HepG2 (cell line): ENCODE results near the gene GALNT16. TPM values are rescaled to one million over a fixed set of nuclear protein-coding genes. Genes with fewer than 3 reads are reported as not detected.
A peak's percentile ranks its signal among the peaks of the same experiment; 100 is the strongest.

Experiments used
- ATAC-seq: fragments of 200-7000 bp; cut with Tn5 transposase; 3 replicates; pipeline ENCODE4 v1.9.1; 2020; ENCODE audit warnings: mild to moderate bottlenecking, moderate library complexity
- BruUV-seq: library from RNA; stranded (reverse); fragments of 400-500 nt; replicated peaks from 2 replicates; lab custom pipeline; 2021; lab: Mats Ljungman, UMichigan
- CTCF ChIA-PET: fragments of 300-600 bp; formaldehyde crosslinking; extraction: SDS; loops from one replicate; lab custom pipeline; 2021; ENCODE audit warnings: low total read pairs, inconsistent platforms, low intra/inter-chr PET ratio; lab: Yijun Ruan, JAX
- POLR2A ChIA-PET: fragments of 350-600 bp; sonication (Branson Sonifier 250); formaldehyde crosslinking; loops from one replicate; lab custom pipeline; 2020; ENCODE audit warnings: antibody characterized with exemption, inconsistent platforms; lab: Yijun Ruan, JAX
- DNase-seq: peaks from one replicate; pipeline ENCODE4 v3.0.0-alpha.2; 2015; ENCODE audit warnings: low spot score
- FAIRE-seq: peaks from 3 replicates; lab custom pipeline; 2011; peaks lifted over from hg19 to GRCh38; lab: Jason Lieb, UNC
- H2AFZ ChIP-seq: one replicate; pipeline ENCODE4 v1.6.1; 2011; ENCODE audit warnings: low read length, inconsistent platforms
- H3K27ac ChIP-seq: fragments of 300-600 bp; 3 replicates; pipeline ENCODE4 v1.8.0; 2011; ENCODE audit warnings: mixed run types, mild to moderate bottlenecking, mixed read lengths, low read length, inconsistent platforms; ENCODE audit not compliant: insufficient read depth; ENCODE audit errors: extremely low read length
- H3K27me3 ChIP-seq, 2 experiments: fragments of 200-600 bp in 1 of 2; 2 replicates in 1 of 2; 3 replicates in 1 of 2; pipeline versions ENCODE4 v1.6.0 to v1.8.0; 2011; ENCODE audit warnings: low read length in 2 of 2, mild to moderate bottlenecking in 2 of 2, moderate library complexity in 2 of 2, inconsistent platforms in 1 of 2; ENCODE audit not compliant: insufficient read depth in 2 of 2, control insufficient read depth in 1 of 2
- H3K36me3 ChIP-seq, 2 experiments: fragments of 200-600 bp in 1 of 2; replicated peaks in 1 of 2; 2 replicates in 1 of 2; 3 replicates in 1 of 2; pipeline versions ENCODE4 v1.5.1 to v1.8.0; 2011; ENCODE audit warnings: low read length in 2 of 2, inconsistent platforms in 1 of 2; ENCODE audit not compliant: insufficient read depth in 2 of 2, control insufficient read depth in 1 of 2
- H3K4me1 ChIP-seq: 2 replicates; pipeline ENCODE4 v1.5.1; 2012; ENCODE audit warnings: low read length, inconsistent platforms; ENCODE audit not compliant: insufficient read depth
- H3K4me2 ChIP-seq: 2 replicates; pipeline ENCODE4 v1.6.0; 2011; ENCODE audit warnings: low read depth, low read length, inconsistent platforms
- H3K4me3 ChIP-seq, 3 experiments: fragments of 200-600 bp in 1 of 3; sonication (generic), shearing (Covaris generic) in 1 of 3; replicated peaks in 1 of 3; 2 replicates each; pipeline ENCODE4 v1.5.1; 2011 to 2016; ENCODE audit warnings: low read length in 3 of 3, inconsistent platforms in 2 of 3, low read depth in 2 of 3, mild to moderate bottlenecking in 2 of 3, control low read depth in 1 of 3, mixed read lengths in 1 of 3; ENCODE audit not compliant: insufficient read depth in 1 of 3
- H3K79me2 ChIP-seq: one replicate; pipeline ENCODE4 v1.6.1; 2011; ENCODE audit warnings: low read length, inconsistent platforms; ENCODE audit not compliant: insufficient read depth
- H3K9ac ChIP-seq: 2 replicates; pipeline ENCODE4 v1.6.0; 2011; ENCODE audit warnings: mild to moderate bottlenecking, low read depth, low read length, inconsistent platforms; ENCODE audit not compliant: insufficient read depth
- H3K9me3 ChIP-seq: 2 replicates; pipeline ENCODE4 v1.5.1; 2012; ENCODE audit warnings: mild to moderate bottlenecking, low read length
- H4K20me1 ChIP-seq: 2 replicates; pipeline ENCODE4 v1.6.0; 2011; ENCODE audit warnings: inconsistent platforms, mild to moderate bottlenecking, low read length, moderate library complexity; ENCODE audit not compliant: insufficient read depth
- ETV5 ChIP-seq: IDR thresholded peaks from 2 replicates; pipeline ENCODE4 v1.6.1; 2018; ENCODE audit warnings: missing biosample characterization, missing genetic modification reagents, inconsistent platforms, borderline replicate concordance
- PAWR ChIP-seq: sonication (generic); formaldehyde crosslinking; IDR thresholded peaks from 2 replicates; pipeline ENCODE4 v1.4.0; 2020; ENCODE audit warnings: missing genetic modification reagents, mild to moderate bottlenecking, borderline replicate concordance
- SIN3A ChIP-seq: IDR thresholded peaks from 2 replicates; pipeline ENCODE4 v1.6.1; 2011; ENCODE audit warnings: low read depth, mild to moderate bottlenecking, control low read depth, low read length, borderline replicate concordance
- SRY ChIP-seq: sonication (generic); formaldehyde crosslinking; IDR thresholded peaks from 2 replicates; pipeline ENCODE4 v1.8.0; 2022; ENCODE audit warnings: mild to moderate bottlenecking, missing genetic modification reagents
- ZBTB1 ChIP-seq: sonication (generic); formaldehyde crosslinking; IDR thresholded peaks from 2 replicates; pipeline ENCODE4 v1.4.0; 2020; ENCODE audit warnings: missing genetic modification reagents, borderline replicate concordance
- ZMYM2 ChIP-seq: sonication (generic); formaldehyde crosslinking; IDR thresholded peaks from 2 replicates; pipeline ENCODE4 v1.8.0; 2022; ENCODE audit warnings: mild to moderate bottlenecking, missing genetic modification reagents
- ZNF468 ChIP-seq: sonication (generic); formaldehyde crosslinking; IDR thresholded peaks from 2 replicates; pipeline ENCODE4 v1.8.0; 2022; ENCODE audit warnings: mild to moderate bottlenecking, moderate library complexity, missing genetic modification reagents
- ZNF605 ChIP-seq: sonication (generic); formaldehyde crosslinking; IDR thresholded peaks from 2 replicates; pipeline ENCODE4 v1.8.0; 2022; ENCODE audit warnings: mild to moderate bottlenecking, missing genetic modification reagents
- ZNF619 ChIP-seq: sonication (generic); formaldehyde crosslinking; IDR thresholded peaks from 2 replicates; pipeline ENCODE4 v1.4.0; 2020; ENCODE audit warnings: mild to moderate bottlenecking, missing genetic modification reagents
- WGBS: methylation state at CpG from one replicate; pipeline ENCODE4 v1.1.6; 2017; ENCODE audit warnings: low lambda C conversion rate; 5-methylcytosine and 5-hydroxymethylcytosine counted together
- in situ Hi-C: cut with HindIII; loops from 2 replicates; pipeline ENCODE4 v1.10.0; 2017; ENCODE audit warnings: low pct_unique_long_range_greater_than_20kb; ENCODE audit not compliant: extremely low pct_ligation_motif_present
- intact Hi-C: fragments of 100-400 bp; cut with micrococcal nuclease; formaldehyde crosslinking; loops from one replicate; pipeline ENCODE4 v1.10.0; 2022; ENCODE audit not compliant: unreplicated experiment
- polyA plus RNA-seq, 8 experiments: library from polyadenylated mRNA; depleted of rRNA in 3 of 8; stranded (reverse) in 7 of 8; unstranded in 1 of 8; fragments of >200 nt; fragmentation: Illumina TruSeq in 4 of 8; extraction: Trizol in 4 of 8; gene quantifications; 2 replicates each; pipeline versions ENCODE4 v1.2.1 to v1.2.3, GENCODE V29; 2011 to 2016; ENCODE audit warnings: low read depth in 4 of 8, missing spikeins in 1 of 8, mixed read lengths in 1 of 8; ENCODE audit not compliant: insufficient read depth in 1 of 8
- total RNA-seq, 5 experiments: library from RNA; depleted of rRNA; stranded (reverse); fragments of >200 nt; fragmentation: Illumina TruSeq; extraction: Trizol; gene quantifications; 2 replicates each; pipeline ENCODE4 v1.2.3, GENCODE V29; 2016; ENCODE audit warnings: low read depth in 1 of 5
- TF ChIP-seq, protein P1 (sequence below): sonication (generic); formaldehyde crosslinking; IDR thresholded peaks from 2 replicates; pipeline ENCODE4 v1.5.0; 2020; ENCODE audit warnings: mild to moderate bottlenecking, missing genetic modification reagents
- TF ChIP-seq, protein P2 (sequence below): sonication (generic); formaldehyde crosslinking; IDR thresholded peaks from 2 replicates; pipeline ENCODE4 v1.5.1; 2020; ENCODE audit warnings: missing genetic modification reagents, mild to moderate bottlenecking, borderline replicate concordance

The GALNT16 gene
- total and polyA plus RNA-seq, 2 of the 13 experiments (the other 11 are each of a cell fraction or from before 2014, with no cell fraction given) = 0.54 to 0.82 TPM

GRCh38 chr14:69241577-69241976, 18.4 kb upstream of the GALNT16 start:
- TF ChIP-seq ZBTB1 = no peak
- TF ChIP-seq, protein P1, sequence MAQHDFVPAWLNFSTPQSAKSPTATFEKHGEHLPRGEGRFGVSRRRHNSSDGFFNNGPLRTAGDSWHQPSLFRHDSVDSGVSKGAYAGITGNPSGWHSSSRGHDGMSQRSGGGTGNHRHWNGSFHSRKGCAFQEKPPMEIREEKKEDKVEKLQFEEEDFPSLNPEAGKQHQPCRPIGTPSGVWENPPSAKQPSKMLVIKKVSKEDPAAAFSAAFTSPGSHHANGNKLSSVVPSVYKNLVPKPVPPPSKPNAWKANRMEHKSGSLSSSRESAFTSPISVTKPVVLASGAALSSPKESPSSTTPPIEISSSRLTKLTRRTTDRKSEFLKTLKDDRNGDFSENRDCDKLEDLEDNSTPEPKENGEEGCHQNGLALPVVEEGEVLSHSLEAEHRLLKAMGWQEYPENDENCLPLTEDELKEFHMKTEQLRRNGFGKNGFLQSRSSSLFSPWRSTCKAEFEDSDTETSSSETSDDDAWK (CRISPR knock-in tag) = no peak
- TF ChIP-seq, protein P2, sequence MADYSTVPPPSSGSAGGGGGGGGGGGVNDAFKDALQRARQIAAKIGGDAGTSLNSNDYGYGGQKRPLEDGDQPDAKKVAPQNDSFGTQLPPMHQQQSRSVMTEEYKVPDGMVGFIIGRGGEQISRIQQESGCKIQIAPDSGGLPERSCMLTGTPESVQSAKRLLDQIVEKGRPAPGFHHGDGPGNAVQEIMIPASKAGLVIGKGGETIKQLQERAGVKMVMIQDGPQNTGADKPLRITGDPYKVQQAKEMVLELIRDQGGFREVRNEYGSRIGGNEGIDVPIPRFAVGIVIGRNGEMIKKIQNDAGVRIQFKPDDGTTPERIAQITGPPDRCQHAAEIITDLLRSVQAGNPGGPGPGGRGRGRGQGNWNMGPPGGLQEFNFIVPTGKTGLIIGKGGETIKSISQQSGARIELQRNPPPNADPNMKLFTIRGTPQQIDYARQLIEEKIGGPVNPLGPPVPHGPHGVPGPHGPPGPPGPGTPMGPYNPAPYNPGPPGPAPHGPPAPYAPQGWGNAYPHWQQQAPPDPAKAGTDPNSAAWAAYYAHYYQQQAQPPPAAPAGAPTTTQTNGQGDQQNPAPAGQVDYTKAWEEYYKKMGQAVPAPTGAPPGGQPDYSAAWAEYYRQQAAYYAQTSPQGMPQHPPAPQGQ (CRISPR knock-in tag) = no peak
- no peak for TF ChIP-seq ZNF619 (CRISPR knock-in tag)
- TF ChIP-seq ZNF605 (CRISPR knock-in tag) = no peak
- no peak for TF ChIP-seq SIN3A
- TF ChIP-seq ZMYM2 = no peak
- no peak for TF ChIP-seq ETV5 (CRISPR knock-in tag)
- no peak for TF ChIP-seq SRY
- no peak for TF ChIP-seq PAWR (CRISPR knock-in tag)
- TF ChIP-seq ZNF468 (CRISPR knock-in tag) = no peak
- TF ChIP-seq, all 625 proteins: peak for 0
- Histone ChIP-seq H3K9ac (no peak overlapping the region), H3K79me2 (no peaks in the 10 kb centered on the region), H2AFZ (no peak overlapping the region), H3K4me1 (no peaks in the 10 kb centered on the region), H3K27me3 (no peaks in the 10 kb centered on the region), H4K20me1 (no peaks in the 10 kb centered on the region), H3K4me2 (no peak overlapping the region), H3K9me3 (no peaks in the 10 kb centered on the region), H3K27ac (no peak overlapping the region), H3K36me3 (peaks cover 4 to 30% of the 10 kb centered on the region in 2 experiments; a peak in 4 of 5 replicates), H3K4me3 (no peak overlapping the region)
- FAIRE-seq = no peak
- BruUV-seq = TSS peak; percentile 39
- WGBS = 93% methylated on average over 2 of the region's 2 CpGs
- DNase-seq = no peak
- intact Hi-C loops (loop anchor here (5.0 kb wide), 1 partner anchor 236 kb away; no protein-coding TSS in a partner anchor), in situ Hi-C loops (loop anchor here (5.0 kb wide), 1 partner anchor 106 kb away; no protein-coding TSS in a partner anchor)
- no peak for ATAC-seq
- ChIA-PET POLR2A (no interaction called here), CTCF (interaction anchor here (0.8 to 2.6 kb wide), 3 partner anchors 105 to 219 kb away, joined by 3 to 12 read pairs (median 11); no protein-coding TSS in a partner anchor)
